HG02798 (cell line): ENCODE results near the gene ZNF624.

ENCODE experiments used
- ATAC-seq: cut with Tn5 transposase; IDR thresholded peaks from one replicate; pipeline ENCODE4 v1.9.1; 2021; ENCODE audit warnings: mild to moderate bottlenecking; ENCODE audit not compliant: unreplicated experiment, poor library complexity

ZNF624 gene

GRCh38 chr17:16599537-16599936 is 54.1 kb downstream of the ZNF624 start:
- ATAC-seq = no peak

DNA sequence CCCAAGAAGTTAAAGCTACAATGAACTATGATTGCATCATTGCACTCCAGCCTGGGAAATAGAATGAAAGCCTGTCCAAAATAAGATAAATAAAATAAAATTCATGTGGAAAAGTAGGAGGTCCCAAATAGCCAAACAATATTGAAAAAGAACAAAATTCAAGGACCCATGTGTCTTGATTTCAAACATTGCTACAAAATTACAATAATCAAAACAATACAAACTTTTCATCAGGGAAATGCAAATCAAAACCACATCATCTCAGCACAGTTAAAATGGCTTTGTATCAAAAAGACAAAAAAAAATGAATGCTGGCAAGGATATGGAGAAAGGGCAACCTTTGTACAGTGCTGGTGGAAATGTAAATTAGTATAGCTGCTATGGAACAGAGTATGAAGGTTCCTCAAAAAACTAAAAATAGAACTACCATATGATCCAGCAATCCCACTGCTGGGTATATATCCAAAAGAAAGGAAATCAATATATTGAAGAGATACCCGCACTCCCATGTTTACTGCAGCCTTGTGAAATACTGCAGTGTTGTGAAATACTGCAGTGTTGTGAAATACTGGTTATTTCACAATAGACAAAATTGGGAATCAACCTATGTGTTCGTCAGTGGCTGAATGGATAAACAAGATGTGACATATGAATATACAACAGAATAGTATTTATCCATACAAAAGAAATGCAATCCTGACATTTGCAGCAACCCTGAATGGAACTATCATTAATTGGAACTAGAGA is 60.1 kb downstream of the ZNF624 start:
- no peak for ATAC-seq

DNA sequence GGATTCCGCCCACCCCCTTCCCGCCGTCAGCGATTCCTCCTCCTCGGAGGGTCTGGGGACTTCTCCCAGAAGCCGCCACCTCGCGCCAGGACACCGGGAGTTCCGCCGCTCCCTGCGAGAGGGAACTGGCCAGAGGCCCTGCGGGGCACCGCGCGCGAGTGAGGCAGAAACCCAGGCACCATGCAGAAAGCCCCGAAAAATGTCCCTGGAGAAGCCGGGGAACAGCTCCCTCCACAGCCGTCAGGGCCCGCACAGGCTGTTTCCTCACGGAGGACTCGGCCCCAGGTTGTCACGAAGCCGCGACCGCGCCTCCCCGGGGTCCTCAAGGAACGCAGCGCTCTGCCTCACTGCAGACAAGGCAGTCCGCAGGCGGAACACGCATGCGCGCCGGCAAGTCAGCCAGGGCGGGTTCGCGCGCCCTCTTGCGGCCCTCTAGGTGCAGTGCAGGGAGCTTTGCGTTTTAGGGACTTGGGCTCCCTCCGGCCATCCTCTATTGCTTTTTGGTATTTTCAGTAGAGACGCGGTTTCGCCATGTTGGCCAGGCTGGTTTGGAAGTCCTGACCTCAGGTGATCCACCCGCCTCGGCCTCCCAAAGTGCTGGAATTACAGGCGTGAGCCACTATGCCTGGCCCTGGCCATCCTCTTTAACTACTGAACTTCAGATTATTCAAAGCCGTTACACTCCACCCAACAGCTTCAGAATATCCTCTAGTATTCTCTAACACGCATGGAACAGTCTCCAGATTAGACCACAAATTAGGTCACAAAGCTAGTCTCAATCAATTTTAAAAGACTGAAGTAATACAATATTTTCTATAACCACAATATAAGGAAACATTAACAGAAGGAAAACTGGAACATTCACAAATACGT is 64.3 kb downstream of the ZNF624 start:
- peak; percentile 88 for ATAC-seq

DNA sequence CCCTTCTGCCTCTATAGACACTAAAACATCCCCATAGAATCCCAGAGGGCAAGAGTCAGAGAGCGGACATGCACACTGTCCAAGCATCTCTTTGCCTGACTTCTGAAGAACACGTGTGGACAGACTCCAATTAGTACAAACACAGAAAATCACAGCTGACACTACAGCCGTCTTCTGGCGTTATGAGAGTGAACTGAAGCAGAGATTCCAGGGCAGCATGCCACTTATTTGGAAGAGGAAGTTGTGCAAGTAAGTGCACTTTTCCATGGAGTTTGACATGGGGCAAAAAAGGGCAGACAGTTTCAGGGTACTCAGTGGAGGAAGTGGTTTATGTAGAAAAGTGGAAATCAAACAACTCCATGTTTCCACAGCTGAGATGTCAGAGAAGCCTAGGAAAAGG is 67.9 kb downstream of the ZNF624 start:
- ATAC-seq = no peak

DNA sequence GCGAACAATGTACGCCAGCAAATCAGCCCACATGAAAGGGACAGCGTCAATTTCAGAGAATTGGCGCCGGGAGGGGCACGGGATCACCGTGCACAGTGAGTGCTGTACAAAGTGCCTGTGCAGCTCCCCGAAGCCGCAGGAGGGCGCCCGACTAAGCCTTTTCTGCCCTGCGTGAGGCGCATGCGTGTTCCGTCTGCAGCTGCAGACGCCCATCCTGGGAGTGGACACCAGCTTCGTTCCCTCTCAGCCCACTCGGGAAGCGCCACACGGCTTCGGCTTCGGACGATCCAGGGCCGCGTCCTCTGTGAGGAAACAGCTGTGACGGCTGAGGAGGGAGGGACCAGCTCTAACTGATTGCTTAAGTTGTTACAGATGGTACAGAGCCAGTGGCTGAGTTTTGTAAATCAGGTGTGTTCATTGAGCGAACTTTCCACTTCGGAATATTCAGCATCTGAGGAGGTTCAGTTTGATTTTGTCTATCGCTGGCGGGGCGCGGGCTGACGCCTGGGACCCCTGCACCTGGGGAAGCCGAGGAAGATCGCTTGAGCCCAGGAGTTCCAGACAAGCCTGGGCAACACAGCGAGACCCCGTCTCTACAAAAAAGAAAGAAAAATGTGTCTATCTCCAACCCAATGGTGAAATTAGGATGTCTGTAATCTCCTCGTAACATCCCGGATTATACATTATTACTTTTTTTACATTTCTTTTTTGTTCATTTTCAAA is 69.2 kb downstream of the ZNF624 start:
- ATAC-seq = peak; percentile 75

GRCh38 chr17:16583781-16584180 is 69.9 kb downstream of the ZNF624 start:
- ATAC-seq = no peak

DNA sequence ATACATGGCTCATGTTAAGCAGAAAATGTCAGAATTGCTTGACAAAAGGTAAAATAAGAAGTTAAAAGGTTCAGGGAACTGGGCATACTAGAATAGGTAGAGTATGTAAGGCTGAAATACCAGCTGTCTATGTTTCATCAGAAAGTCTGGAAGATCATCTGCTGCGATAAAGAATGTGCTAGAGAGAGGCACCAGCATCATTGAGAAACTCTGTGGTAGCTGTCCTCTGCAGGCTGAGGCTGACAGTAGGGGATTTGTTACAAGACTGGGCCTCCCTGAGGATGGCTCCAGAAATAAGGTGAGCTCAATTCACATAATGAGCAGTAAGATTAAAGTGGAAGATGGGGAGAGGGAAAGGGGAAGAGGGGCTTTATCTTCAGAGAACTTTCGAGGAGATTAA is 80.2 kb downstream of the ZNF624 start:
- ATAC-seq = no peak
